Ecto neural progenitor cell (in vitro differentiated cells): Measurements from ENCODE around the gene AGFG2.
"Not testable (repeated sequence)": the region's sequence is repeated elsewhere in the genome, so short reads cannot be mapped to it uniquely, and the experiment has no call there.

Experiments used
- DNase-seq: peaks from one replicate; pipeline ENCODE4 v3.0.0-alpha.2; 2018; ENCODE audit warnings: low spot score

Gene AGFG2

GRCh38 chr7:100548446-100548845 lies 9.4 kb downstream of the AGFG2 start:
- DNase-seq, result not testable (repeated sequence)

DNA sequence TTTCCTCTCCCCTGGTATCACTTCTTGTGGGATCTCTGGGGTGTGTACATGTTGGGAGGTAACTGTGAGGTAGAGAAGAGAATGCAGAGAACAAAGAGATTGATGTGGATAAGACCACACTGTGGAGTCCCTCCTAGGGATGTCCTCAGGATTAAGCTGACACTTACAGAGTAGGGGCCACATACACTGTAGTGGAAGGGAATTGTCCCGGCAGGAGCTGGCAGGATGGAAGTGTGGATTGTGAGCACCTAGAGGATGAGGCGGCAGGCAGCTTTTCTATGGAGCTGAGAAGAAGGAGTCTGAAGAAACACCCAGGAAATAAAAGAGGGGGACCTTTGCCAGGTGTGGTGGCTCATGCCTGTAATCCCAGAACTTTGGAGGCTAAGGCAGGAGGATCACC lies 13.5 kb downstream of the AGFG2 start:
- no peak for DNase-seq

- no peak for DNase-seq
These were observed 14.0 kb downstream of the AGFG2 start for GRCh38 chr7:100553032-100553431.

- no peak for DNase-seq
These were observed 16.7 kb downstream of the AGFG2 start for GRCh38 chr7:100555701-100556100.

DNA sequence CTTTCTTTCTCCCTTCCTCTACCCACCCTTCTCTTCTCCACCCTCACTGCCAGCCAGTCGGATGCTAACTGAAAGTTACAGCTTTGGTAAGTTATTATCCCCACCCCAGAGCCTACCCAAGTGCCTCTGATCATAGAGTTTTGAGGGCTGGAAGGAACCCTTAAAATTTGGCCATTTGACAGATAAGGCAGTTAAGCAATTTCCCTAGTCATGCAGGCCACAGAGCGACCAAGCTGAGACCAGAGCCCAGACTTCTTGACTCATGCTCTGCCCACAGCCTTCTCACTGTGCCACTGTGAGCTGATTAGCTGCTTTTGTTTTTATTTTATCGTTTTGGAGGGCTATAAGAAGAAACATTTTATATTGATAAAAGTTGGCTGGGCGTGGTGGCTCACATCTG lies 17.5 kb downstream of the AGFG2 start:
- DNase-seq, result no peak

- DNase-seq, result no peak
These were observed 20.1 kb downstream of the AGFG2 start for GRCh38 chr7:100559127-100559526.

- DNase-seq, result no peak
These were observed 22.6 kb downstream of the AGFG2 start for GRCh38 chr7:100561491-100562194.

- DNase-seq, result no peak
These were observed 23.4 kb downstream of the AGFG2 start for GRCh38 chr7:100562195-100563099.

GRCh38 chr7:100563100-100563564 lies 24.1 kb downstream of the AGFG2 start:
- DNase-seq, result no peak

- DNase-seq, result peak; percentile 85
These were observed 24.9 kb downstream of the AGFG2 start for GRCh38 chr7:100563809-100564400.

DNA sequence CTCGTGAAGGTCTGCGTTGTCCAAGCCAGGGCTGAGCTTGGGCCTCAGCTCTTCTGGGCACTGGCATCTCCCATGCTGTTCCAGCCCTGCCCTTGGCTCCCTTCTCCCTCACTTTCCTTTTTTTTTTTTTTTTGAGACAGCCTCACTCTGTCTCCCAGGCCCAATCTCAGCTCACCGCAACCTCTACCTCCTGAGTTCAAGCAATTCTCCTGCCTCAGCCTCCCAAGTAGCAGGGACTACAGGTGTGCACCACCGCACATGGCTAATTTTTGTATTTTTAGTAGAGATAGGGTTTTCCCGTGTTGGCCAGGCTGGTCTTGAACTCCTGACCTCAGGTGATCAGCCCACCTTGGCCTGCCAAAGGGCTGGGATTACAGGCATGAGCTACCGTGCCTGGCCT lies 25.4 kb downstream of the AGFG2 start:
- not testable (repeated sequence) for DNase-seq

DNA sequence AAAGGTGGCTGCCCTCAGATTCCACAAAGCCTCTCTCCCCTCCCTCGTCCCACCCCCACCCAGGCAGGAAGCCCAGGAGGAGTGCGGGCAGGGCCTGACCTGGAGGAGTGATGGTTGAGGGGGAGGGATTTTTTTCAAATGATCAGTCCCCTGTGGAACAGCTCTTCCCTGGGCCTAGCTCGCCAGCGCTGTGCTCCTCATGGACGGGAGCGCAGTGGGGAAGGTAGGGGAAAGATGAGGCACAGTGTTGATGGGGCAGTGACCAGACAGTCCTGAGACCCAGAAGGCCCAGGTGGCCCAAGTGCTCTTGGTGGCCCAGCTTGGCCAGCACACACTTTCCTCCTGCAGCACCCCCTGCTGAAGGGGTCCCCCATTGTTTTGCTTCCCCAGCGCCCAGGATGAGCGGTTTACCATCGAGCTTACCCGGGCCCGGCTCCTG lies 26.1 kb downstream of the AGFG2 start:
- no peak for DNase-seq

- no peak for DNase-seq
These were observed 27.1 kb downstream of the AGFG2 start for GRCh38 chr7:100566018-100566531.

GRCh38 chr7:100567031-100567730 lies 28.2 kb downstream of the AGFG2 start:
- no peak for DNase-seq

GRCh38 chr7:100567751-100568175 lies 28.8 kb downstream of the AGFG2 start:
- DNase-seq, result peak; percentile 45

GRCh38 chr7:100568176-100568895 lies 29.3 kb downstream of the AGFG2 start:
- peak; percentile 48 for DNase-seq

DNA sequence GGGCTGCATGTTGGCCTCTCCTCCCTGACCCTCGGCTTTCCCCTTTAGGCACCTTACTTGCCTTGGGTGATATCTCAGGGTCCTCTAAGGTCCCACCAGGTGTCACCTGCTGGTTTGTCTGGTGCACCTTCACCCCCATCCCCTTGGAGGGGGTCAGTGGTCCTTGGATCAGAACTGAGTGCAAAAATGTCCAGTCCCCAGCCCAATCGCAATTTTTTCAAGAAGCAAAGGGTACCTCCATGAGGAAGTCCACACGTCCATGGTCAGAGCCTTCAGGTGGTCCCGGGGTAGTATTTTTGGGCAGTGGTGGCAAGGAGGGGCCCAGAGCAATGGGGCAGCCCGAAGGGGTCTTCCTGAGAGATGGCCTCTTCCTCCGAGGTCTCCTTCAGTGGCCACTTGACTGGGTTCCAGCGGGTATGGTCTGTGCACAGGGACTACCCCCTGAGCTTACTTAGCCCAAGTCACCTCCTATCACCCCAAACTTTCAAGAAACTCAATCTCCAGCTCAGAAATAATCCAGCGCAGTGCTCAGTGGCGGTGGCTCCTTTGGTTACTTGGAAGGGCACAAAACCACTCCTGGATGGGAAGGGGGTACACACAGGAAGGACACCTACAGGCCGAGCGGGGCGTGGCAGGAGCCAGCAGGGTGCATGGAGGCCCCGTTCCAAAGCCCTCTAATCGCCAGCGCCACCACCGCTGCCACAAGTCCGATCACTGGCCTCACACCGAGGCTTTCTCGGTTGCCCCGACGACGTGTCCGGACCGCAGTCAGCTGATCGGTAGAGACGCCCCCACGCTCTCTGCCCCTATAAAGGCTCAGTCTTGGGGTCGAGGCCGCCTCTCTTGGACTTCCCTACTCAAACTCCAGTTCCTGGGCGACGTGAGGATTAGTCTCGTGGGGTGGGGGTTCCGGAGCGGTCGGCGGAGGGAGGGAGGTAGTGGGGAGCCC lies 30.2 kb downstream of the AGFG2 start:
- DNase-seq, result peak; percentile 91

DNA sequence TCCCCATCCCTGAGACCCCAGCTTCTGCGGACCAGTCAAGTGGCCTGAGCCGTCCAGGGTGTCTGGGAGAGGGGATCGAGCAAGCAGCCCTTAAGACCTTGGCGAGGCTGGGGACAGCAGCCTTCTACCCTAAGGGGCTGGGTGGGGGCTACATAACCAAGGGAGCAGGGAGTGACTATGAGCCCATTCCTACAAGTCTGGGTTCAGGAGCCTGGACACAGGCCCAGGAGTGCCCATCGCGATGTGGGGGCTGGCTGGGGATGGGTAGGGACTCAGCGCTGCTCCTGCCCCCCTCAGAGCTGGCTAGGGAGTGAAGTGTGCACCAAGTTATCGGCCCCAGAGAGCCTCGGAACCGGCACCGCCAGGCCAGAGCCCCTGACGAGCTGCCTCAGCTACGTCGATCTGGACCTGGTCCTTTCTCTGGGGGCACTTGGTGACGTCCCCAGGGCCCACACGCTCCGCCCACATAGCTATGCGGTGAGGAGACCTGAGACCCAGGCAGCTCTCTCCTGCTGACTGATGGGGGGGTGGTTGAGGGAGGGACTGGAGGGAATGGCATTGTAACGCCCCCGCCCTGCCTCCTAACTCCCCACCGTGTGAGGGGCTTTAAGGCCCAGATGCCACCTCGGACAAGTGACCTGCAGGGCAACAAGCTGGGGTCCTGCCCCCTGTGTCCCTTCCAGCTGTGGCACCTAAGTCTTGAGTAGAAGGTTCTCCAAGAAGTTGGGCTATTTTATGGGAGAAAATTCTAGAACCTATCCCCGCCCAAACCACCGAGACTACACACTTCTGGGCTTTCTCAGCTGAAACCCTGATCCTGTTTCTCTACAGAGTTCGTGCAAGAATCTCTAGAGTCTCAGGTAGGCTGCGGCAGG lies 32.2 kb downstream of the AGFG2 start:
- DNase-seq, result peak; percentile 54

GRCh38 chr7:100571829-100572116 lies 32.8 kb downstream of the AGFG2 start:
- DNase-seq, result peak; percentile 47
